ENCODE data around the gene GOLGA6C.
A peak's percentile ranks its signal among the peaks of the same experiment; 100 is the strongest.
"Not testable (repeated sequence)": the region's sequence is repeated elsewhere in the genome, so short reads cannot be mapped to it uniquely, and the experiment has no call there.

Gene GOLGA6C

DNA sequence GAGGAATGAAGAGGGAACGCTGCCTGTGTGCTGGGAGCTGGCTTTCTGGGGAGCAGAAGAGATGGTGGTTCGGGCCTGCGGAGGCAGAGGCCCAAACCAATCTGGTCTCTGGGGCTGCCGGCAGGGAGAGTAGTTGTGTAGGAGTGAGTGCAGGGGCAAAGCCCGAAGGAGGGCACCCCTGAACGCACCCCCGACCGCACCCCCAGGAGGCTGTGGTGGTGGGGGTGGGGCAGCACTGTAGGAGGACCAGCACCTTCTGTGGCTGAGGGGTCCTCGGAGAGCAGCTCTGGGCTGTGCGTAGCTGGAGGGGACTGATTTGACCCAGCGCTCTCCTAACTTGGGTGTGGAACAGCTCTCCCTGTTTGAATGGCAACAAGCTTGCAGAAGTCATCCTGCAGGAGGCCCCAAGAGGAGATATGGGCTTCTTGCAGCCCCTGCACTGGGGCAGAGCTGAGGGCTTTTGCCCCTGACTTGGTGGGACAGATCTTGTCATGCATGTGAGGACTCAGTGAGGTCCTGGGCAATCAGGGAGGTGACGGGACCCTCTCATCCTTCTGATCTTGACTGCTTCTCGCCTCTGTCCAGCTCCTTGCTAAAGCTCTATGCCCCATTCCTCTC, 30.4 kb upstream of the GOLGA6C start:
- no peak for DNase-seq

DNA sequence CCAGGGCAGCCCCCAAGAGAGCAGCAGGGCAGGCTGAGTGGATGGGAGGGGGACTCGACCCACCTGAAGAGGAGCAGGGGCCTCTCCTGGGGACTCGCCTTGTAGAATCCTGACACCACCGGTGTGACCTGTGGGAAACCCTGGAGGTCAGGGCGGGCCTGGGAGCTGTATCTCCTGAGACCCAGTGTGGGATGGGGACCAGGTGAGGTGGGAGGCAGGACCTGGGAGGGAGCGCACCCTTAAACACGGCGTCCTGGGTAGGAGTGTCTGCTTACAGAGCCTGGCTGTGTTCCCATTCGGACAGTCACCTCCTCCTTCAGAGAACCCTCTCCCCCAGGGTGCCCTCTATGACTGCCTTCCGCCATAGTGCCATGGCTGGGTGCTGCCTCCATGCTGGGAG, 29.3 kb upstream of the GOLGA6C start:
- DNase-seq: no peak

DNA sequence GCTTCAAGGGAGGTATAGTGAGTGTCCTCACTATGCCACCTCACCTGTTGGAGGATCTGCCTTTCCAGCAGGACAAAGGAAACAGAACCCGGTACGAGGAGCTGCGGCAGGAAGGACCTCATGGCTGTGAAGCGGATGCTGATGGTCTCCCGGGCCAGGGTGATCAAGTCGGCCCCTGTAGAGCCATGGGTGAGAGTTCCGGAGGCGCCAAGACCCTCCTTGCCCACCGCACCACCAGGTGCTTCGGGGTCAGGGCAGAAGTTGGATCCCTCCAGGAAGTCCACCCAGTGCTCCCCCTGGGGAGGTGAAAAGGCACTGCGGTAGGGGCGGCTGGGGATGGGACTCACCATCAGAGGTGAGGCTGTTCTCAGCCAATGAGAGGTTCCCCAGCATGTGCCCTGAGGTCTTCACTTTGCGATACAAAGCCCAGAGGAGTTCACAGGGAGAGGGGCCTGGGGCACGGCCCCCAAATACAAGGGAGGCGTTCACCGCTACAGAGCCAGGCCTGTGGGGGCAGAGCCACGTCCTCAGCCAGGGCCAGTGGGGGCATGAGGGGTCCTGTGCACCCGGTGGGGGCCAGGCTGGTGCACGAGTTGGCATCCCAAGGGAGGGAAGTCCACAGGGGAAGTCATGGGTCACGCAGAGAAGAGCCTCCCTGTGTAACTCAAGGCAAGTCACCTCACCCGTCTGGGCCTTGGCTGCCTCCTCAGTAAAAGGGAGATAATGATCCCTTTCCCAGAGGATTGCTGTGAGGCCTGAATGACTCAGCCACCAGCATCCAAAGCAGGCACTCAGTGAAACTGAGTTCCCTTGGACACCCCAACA, 28.7 kb upstream of the GOLGA6C start:
- DNase-seq: peak; percentile 63

DNA sequence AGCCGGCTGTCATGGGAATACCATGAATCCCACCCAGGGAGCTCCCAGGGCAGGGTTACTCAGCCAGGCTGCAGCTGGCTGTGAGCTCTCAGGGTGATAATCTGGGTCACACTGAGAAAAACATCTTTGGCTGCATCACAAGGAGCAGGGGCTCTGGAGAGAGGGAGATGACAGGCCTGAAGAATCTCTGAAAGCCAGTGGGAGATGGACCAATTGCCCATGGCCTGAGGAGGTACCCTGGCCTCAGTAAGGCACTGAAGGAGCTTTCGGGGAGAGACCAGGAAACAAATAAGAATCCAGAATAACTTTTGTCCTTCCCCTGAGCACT, 28.2 kb upstream of the GOLGA6C start:
- no peak for DNase-seq

DNA sequence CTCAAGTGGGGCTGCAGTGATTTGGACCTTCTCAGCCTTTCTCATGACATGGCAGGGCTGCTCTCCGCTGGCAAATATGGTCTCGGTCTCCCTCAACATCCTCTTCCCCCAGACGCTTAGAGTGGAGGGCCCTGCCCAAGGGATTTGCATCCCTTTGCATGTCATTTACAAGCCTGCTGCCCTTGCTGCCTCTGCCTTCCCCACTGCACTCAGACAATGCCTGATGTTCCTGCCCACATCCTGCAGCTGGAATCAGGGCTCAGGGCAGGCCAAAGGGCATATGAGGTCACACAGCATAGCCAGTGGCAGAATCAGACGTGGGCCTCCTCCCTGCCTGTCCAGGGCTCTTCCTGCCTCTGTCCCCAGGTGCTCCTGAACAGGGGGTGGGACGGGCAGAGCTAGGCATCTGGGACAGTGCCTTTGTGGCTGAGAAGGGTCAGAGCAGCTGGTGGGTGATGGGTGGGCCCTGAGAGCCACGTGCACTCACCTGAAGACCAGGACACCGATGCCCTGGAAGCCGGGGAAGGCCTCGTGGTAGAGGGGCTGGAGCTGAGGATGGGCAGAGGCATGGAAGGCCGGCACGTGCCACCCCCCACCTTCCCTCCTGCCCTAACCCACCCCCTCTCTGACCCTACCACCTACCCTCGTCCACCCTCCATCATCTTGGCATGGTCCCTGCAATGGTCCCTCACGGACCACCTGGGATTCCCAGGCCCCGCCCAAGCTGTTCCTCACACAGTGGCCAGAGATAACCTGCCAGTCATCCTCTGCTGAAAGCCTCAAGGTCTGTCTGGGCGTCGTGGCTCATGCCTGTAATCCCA, 27.4 kb upstream of the GOLGA6C start:
- DNase-seq: no peak

DNA sequence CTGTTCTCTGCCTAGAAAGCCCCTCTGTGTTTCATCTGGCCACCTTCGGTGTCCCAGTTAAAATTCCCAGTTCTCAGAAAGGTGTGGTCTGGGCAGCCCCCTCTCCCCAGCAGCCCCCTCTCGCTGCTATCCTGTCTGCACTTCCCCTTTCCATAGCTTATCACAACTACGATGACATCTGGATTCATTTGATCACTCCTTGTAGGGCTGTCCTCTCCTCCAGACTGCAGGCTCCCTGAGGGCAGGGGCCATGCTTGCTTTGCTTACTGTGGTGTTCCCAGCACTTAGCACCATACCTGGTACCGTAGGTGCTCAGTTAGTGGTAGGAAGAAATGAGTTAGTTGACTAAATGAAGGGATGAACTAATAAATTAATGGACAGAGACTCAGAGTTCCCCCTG, 26.3 kb upstream of the GOLGA6C start:
- DNase-seq: no peak

DNA sequence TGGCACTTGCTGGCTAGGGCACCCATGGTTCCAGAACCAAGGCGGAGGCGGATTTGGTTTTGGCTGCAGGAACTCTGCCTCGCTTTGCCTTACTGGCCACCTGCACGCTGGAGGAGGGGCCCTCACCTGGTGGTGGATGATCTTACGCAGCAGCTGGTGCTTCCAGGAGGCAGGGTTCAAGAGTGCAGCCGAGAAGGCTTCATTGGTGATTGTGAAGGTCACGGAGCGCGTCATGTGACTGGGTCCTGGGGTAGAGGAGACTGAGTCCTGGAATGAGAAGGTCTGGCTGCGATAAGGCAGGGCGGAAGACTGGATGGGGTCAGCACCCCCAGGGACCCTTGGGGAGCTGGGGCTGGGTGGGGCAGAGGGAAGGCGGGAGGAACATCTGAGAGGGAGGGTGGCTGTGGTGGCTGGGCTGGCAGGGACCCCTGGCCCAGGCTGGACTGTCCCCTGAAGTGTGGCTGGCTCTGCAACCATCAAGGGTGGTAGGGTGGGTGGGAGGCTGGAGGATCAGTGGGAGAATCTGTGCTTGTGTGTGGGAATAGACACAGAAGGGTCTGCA, 25.8 kb upstream of the GOLGA6C start:
- no peak for DNase-seq

DNA sequence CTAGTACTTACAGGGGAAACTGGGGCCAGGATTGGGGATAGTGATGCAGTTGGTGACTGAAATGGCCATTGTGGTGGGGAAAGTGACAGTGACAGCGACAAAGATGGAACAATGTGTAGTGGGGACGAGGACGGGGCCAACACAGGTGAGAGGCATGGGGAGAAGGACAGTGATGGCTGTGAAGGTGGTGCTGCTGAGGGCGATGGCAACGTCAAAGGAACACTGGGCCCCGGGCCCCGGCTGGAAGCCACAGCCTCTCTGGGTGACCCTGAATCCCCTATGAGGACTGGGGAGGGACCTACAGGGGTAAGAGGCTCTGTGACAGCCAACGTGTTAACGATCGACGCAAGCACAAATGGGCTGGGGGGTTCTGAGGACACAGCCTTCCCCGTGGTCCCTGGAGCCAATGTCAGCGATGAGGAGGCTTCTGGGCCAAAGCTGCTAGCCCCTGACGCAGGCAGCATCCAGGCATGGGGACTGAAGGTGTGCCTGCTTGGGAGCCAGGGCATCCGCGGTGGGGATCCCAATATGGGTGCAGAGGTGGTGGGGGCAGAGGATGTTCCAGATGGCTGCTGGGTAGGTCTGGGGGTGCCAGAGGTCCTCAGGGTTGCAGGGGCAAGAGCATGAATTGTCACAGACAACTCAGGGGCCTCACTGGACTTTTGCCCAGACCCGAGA, 25.2 kb upstream of the GOLGA6C start:
- DNase-seq: no peak

DNA sequence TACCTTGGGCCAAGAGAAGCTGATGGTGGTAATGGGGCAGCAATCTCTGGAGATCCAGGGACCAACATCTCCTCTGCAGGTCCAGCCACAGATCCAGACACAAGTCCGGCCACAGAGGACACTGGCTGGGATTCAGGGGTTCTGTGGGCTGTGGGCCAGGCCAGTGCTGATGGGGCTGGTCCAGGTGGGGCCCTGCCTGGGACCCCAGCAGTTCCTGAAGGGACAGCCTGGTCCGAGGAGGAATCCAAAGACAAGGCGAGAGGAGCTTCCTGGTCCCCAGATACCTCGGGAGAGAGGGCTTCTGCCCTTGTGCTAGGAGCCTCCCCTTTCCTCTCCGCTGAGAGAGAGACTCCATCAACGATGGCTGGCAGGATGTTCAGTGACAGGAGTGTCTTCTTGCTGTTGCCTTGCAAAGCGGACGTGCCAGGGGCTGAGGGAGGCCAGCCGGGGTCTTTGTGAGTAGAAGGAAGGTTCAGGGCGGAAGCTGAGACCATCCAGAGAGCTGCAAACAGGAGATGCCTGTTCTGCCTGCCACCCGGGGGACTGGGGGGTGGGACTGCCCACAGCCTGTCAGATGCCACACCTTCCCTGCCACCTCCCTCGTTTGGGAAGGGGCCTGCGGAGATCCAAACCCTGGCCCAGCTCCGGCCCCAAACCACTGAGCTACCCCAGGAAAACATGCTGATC, 24.5 kb upstream of the GOLGA6C start:
- no peak for DNase-seq

DNA sequence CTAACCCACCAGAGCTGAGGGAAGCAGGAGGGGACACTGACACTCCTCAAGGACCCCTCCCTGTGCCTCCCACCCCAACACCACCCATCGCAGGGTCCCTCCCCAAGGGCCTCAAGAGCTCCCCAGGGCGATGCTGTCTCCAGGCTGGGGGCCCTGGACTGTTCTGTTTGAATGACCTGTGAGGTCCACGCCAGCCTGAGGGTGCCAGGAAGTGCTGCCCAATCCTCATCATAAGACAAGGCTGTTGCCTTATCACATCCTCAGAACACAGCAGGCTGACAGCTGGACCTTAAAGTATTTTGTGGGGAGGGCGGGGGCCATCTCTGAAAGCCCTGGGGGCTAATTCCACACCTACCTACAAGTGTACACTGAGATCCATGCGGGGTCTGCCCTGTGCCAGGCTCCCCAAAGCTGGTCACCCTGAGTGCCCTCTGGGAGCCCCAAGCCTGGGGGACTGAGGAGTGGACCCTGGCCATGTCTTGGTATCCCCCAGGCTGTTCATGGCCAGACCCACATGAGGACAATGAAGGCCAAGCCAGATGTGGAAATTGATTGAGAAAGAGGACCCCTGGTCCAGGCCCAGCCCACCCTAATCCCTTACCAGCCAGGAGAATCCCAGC, 23.8 kb upstream of the GOLGA6C start:
- no peak for DNase-seq

DNA sequence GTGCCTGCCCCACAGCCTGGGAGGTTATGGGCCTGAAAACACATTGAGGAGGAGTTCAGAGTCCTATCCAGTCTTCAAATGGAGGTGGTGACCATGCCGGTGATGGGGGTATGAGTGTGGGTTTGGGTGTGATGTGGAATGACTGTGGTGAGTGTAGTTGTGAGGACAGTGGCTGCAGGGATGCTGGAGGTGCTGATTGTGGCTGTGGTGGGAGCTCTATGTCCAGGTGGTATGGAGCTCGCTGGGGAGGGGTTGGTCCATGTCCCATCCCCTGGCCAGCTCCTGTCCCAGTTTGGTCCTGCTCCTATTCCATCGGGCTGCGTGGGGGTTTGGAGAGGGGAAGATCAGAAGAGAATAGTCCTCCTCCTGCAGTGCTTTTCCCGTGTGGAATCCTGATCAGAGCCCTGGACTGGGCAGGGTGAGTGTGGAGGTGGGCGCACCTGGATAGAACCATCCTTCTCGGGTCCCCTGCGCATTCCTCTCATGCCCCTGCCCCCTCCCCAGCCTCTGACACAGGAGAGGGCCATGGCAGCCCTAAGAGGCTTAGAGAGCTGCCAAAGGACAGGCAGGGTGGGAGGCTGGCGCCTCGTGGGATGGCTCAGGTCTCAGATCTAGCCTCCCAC, 23.0 kb upstream of the GOLGA6C start:
- DNase-seq: no peak

DNA sequence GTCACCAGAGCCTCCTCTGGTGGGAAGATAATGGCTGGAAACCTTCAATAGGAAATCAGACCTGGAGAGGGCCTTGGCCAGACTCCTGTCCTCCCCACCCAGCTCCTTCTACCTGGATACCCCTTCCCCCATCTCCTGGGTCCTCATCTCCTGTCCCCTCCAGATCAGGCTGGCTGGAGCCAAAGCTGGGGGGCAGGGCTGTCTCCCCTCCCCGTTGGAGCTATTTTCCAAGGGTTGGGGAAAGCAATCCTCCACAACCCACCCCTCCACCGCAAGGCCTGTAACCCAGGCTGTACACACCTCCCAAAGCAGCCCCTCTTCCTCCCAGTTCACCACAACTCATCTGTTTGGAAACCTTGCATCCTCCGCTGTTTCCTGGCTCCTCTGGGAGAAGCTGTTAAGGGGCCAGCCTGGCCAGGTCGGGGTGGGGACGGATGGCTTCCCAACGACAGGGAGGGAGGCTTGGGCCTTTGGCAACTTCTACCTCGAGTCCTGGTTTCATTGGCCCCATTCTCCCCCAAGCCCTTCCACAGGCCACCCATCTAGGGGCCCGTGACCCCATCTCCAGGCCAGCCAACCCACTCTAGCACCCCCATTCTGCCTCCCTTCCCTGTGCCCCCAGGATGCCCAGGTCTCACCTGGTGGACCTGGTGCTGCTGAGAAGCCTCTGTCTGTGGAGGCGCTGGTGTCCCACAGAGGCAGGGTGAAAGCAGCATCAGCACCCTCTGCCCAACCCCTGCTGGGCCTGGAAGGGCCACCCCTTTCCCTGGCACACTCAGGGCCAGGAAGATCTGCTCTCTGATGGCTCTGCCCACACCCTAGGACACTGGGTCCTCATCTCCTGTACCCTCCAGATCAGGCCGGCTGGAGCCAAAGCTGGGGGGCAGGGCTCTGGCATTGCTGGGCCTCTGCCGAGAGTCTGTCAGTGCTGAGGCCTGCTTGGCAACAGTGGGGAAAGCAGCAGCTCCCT, 22.1 kb upstream of the GOLGA6C start:
- no peak for DNase-seq

DNA sequence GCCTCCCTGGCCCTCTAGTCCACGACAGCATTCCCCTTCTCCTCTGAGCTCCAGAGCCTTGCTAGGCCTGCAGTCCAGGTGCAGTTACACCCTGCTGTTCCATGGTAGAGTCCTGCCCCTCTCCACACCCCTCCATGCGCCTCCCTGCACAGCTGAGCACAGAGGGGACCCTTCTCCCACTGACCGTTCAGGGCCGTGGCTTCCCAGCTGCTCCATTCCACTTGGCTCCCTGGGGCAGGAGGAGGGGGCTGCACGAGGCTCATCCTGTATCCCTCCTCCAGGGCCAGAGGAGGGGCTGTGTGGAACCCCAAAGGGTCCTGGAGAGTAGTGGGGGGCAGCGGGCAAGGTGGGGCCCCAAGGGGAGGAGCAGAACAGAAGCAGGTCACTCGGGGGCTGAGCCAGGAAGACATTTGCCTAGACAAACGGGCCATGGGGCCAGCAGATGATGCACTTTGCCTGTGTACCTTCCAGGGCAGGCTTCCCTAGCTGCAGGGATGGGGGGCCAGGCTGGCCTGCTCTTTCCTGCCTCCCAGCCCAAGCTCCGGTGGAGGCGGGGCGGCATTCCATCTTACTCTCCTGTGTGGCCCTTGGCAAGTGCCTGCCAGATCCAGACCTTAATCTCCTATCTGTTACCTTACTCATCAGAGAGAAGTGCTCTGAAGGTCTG, 20.7 kb upstream of the GOLGA6C start:
- DNase-seq: no peak

DNA sequence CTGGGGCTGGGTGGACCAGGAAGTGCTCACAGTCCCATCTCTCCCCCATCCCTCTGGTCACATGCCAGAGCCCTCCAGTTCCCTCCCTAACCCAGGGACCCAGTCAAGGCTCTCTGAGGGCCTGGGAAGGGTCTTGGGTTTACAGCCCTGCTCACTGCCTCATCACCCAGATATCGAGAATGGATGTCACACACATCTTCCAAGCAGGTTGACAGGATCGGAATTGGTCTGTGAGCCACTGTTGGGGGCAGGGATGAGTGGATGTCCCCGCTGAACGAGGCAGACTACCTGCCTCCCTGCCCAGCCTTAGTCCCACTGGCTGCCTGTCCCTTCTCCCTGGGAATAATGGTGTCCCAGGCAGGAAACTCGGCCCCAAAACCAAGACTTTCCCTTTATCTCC, 20.0 kb upstream of the GOLGA6C start:
- no peak for DNase-seq

DNA sequence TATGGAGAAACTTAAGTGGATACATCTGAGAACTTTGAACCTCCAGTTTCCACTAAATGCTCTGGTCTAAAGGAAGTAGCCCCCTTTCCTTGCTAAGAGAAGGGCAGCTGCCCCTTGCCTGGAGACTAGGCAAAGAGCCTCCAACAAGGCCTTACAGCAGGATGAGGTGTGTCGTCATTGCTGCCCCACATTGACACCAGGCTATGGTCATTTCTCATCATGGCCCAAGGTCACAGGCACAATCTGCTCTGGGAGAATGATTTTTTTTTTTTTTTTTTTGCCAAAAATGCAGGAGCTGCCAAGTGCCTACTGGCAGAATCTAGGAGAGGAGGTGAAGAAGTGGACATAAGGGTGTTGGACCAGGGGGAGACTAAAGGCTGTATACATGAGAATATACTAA, 12.4 kb upstream of the GOLGA6C start:
- DNase-seq: not testable (repeated sequence)

DNA sequence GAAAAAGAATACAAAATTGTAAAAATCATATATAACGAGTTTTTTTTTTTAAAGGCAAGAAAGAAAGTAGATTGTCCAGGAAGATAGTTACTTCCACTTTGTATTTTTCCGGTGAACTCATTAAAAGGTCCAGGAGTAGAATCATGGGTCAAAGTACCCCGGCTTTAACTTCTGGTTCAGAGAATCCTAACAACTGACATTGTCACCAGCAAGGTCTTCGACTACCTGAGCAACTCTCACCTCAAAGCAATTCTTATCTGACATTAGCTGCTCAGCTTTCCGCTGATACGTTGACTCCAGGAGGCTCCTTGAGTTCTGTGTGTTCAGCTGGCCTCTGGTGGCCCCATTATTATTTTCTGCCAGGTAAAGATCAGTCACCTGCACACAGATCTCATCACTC, 9.1 kb upstream of the GOLGA6C start:
- DNase-seq: not testable (repeated sequence)

DNA sequence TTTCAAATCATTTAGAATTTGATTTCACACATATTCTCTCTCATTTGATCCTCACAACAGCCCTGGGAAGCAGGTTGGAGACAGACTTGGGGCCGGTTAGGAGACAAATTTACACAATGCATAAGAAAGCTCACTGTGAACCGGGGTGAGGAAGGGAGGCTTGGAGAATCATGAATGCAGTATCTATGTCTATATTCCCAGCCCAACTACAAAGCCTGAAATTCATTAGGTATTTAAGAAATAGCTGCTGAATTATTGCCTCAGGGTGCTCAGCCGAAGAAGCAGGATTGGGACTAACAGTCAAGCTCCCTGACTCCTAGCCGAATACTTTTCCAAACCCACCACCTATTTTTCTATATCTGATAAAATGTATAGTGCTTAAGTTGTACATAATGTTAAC, 8.4 kb upstream of the GOLGA6C start:
- DNase-seq: no peak

DNA sequence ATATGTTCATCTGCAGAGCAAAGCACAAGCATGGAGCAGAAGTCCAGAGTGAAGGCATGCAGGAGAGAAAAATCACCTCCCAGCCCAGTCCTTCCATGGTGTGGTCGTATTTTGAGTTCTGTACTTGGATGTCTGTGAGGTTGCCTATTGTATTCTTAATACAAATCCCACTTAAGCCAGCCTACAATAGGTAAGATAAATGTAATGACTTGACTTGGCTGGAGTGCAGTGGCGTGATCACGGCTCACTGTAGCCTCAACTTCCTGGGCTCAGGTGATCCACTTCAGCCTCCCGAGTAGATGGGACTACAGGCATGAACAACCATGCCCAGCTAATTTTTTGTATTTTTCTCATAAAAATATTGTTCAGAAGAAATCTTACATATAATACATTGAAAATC, 6.8 kb upstream of the GOLGA6C start:
- DNase-seq: not testable (repeated sequence)

DNA sequence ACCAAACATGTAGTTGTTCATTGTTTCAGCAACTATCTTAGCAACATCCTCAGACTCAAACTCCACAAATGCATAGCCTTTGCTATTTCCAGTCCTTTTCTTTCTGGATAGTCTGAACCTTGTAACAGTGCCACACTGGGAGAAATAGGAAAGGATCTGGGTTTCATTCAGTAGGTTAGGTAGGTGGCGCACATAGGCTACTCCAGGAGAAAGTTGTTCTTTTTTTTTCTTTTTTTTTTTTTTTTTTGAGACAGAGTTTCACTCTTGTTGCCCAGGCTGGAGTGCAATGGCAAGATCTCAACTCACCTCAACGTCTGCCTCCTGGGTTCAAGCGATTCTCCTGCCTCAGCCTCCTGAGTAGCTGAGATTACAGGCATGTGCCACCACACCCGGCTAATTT, 5.8 kb upstream of the GOLGA6C start:
- not testable (repeated sequence) for DNase-seq
